Liver (tissue), 3 donors: Measurements from ENCODE around the gene FNDC8.

Experiments
- CTCF ChIP-seq: fragments of 150-350 bp; IDR thresholded peaks from 2 replicates; pipeline ENCODE4 v1.5.1; 2017; ENCODE audit warnings: improper control_type of control experiment, low read depth, low read length; ENCODE audit not compliant: missing input control
- EGR1 ChIP-seq, 2 donors: IDR thresholded peaks; 2 replicates each; pipeline ENCODE4 v1.6.1; 2016 to 2018; ENCODE audit warnings: antibody characterized with exemption in 2 of 2, low read depth in 2 of 2
- FOXA1 ChIP-seq: IDR thresholded peaks from 2 replicates; pipeline ENCODE4 v1.6.1; 2016; ENCODE audit warnings: antibody characterized with exemption
- JUND ChIP-seq, 2 donors: IDR thresholded peaks; 2 replicates each; pipeline ENCODE4 v1.6.1; 2016; ENCODE audit warnings: antibody characterized with exemption in 2 of 2
- MAX ChIP-seq: IDR thresholded peaks from 2 replicates; pipeline ENCODE4 v1.6.1; 2016; ENCODE audit warnings: antibody characterized with exemption
- NR2F2 ChIP-seq: IDR thresholded peaks from 2 replicates; pipeline ENCODE4 v1.6.1; 2016; ENCODE audit warnings: antibody characterized with exemption
- RAD21 ChIP-seq, 2 donors: IDR thresholded peaks; 2 replicates each; pipeline ENCODE4 v1.6.1; 2016; ENCODE audit warnings: antibody characterized with exemption in 2 of 2, mild to moderate bottlenecking in 2 of 2
- REST ChIP-seq: IDR thresholded peaks from 2 replicates; pipeline ENCODE4 v1.6.1; 2016; ENCODE audit warnings: antibody characterized with exemption, mild to moderate bottlenecking
- RXRA ChIP-seq, 2 donors: IDR thresholded peaks; 2 replicates each; pipeline ENCODE4 v1.6.1; 2017 to 2018; ENCODE audit warnings: antibody characterized with exemption in 2 of 2, mild to moderate bottlenecking in 1 of 2
- SP1 ChIP-seq: IDR thresholded peaks from 2 replicates; pipeline ENCODE4 v1.6.1; 2018; ENCODE audit warnings: antibody characterized with exemption, mild to moderate bottlenecking
- TAF1 ChIP-seq: conservative IDR thresholded peaks from 2 replicates; pipeline ENCODE4 v1.6.1; 2016; ENCODE audit warnings: antibody characterized with exemption, mild to moderate bottlenecking
- YY1 ChIP-seq: IDR thresholded peaks from 2 replicates; pipeline ENCODE4 v1.6.1; 2016; ENCODE audit warnings: antibody characterized with exemption, mild to moderate bottlenecking
- ZBTB33 ChIP-seq: IDR thresholded peaks from 2 replicates; pipeline ENCODE4 v1.6.1; 2016; ENCODE audit warnings: antibody characterized with exemption
- donor health status: healthy.
- donor health status: healthy.

GRCh38 chr17:35073183-35073790, 48.1 kb upstream of the FNDC8 start:
- TF ChIP-seq NR2F2 (no peak), MAX (no peak), CTCF (no peak), EGR1 (IDR thresholded peaks at IDR 0.05; ENCODE audit: low read depth in 2 of 2) (no peak), RXRA (IDR thresholded peaks at IDR 0.05) (no peak), YY1 (no peak), FOXA1 (no peak), TAF1 (no peak), SP1 (no peak), JUND (IDR thresholded peaks at IDR 0.05) (no peak), REST (no peak), RAD21 (IDR thresholded peaks at IDR 0.05) (no peak), ZBTB33 (no peak)
